Measurements from ENCODE around the gene OR6N2. TPM values are rescaled to one million over a fixed set of nuclear protein-coding genes. Genes with fewer than 3 reads are reported as not detected.

OR6N2 gene
- total and polyA plus RNA-seq, 2 of the 13 experiments (the other 11 are each of a cell fraction or from before 2014, with no cell fraction given): not detected

GRCh38 chr1:158735848-158736247 lies 45.2 kb downstream of the OR6N2 start (continued):
- no peak for TF ChIP-seq MNT (IDR thresholded peaks at IDR 0.05)

- Histone ChIP-seq H3K9ac (ENCODE audit: insufficient read depth, low read depth, low read length) (no peak overlapping the region), H3K9me3 (ENCODE audit: low read length) (peaks cover 6% of the 10 kb centered on the region), H3K4me1 (ENCODE audit: insufficient read depth, low read length) (no peaks in the 10 kb centered on the region), H3K27ac (ENCODE audit: extremely low read length, insufficient read depth, low read length) (no peak overlapping the region), H3K4me2 (ENCODE audit: low read depth, low read length) (no peak overlapping the region), H3K79me2 (ENCODE audit: insufficient read depth, low read length) (no peaks in the 10 kb centered on the region), H3K36me3 (replicated peaks in 1 of 2; ENCODE audit: control insufficient read depth in 1 of 2, insufficient read depth in 2 of 2, low read length in 2 of 2) (no peaks in the 10 kb centered on the region), H3K4me3 (replicated peaks in 1 of 3; ENCODE audit: insufficient read depth in 1 of 3, low read depth in 2 of 3, low read length in 3 of 3) (no peak overlapping the region), H3K27me3 (ENCODE audit: control insufficient read depth in 1 of 2, insufficient read depth in 2 of 2, low read length in 2 of 2) (no peaks in the 10 kb centered on the region), H2AFZ (ENCODE audit: low read length) (no peak overlapping the region), H4K20me1 (ENCODE audit: insufficient read depth, low read length) (no peaks in the 10 kb centered on the region)
- BruUV-seq (replicated peaks): no TSS peak
- FAIRE-seq: no peak
- POLR2A ChIA-PET: no interaction called here
- no peak for DNase-seq (ENCODE audit: low spot score)
- intact Hi-C loops (cut with micrococcal nuclease; ENCODE audit: unreplicated experiment): no loop called here
- CTCF ChIA-PET (ENCODE audit: low intra/inter-chr PET ratio, low total read pairs): no interaction called here
- ATAC-seq: no peak
- 1% methylated on average over 2 of the region's 2 CpGs for WGBS (ENCODE audit: low lambda C conversion rate)
- in situ Hi-C loops (cut with HindIII; ENCODE audit: extremely low pct_ligation_motif_present, low pct_unique_long_range_greater_than_20kb): no loop called here
- TF ChIP-seq ZFP36 (IDR thresholded peaks at IDR 0.05; ENCODE audit: borderline replicate concordance, low read depth, low read length, partially characterized antibody) (no peak), MYPOP (CRISPR knock-in tag; IDR thresholded peaks at IDR 0.05) (no peak), HNF4G (IDR thresholded peaks at IDR 0.05; ENCODE audit: borderline replicate concordance, low read depth, low read length) (no peak), HNF4G (CRISPR knock-in tag; IDR thresholded peaks at IDR 0.05; ENCODE audit: borderline replicate concordance, low read depth) (no peak), GLMP (CRISPR knock-in tag; IDR thresholded peaks at IDR 0.05; ENCODE audit: borderline replicate concordance) (no peak), MXD4 (CRISPR knock-in tag; IDR thresholded peaks at IDR 0.05) (no peak), JUND (CRISPR knock-in tag; IDR thresholded peaks at IDR 0.05) (no peak), ZNF407 (CRISPR knock-in tag; IDR thresholded peaks at IDR 0.05; ENCODE audit: not compliant biosample characterization) (no peak), RARG (CRISPR knock-in tag; IDR thresholded peaks at IDR 0.05; ENCODE audit: low read depth) (no peak), RAD51 (IDR thresholded peaks at IDR 0.05; ENCODE audit: borderline replicate concordance) (no peak)
These were observed 48.5 kb downstream of the OR6N2 start for GRCh38 chr1:158732524-158732923.

All from HepG2 (cell line).